GM18505 (cell line): ENCODE measurements around the gene CHMP4B.

Experiments
- ATAC-seq: cut with Tn5 transposase; IDR thresholded peaks from one replicate; pipeline ENCODE4 v1.9.1; 2021; ENCODE audit not compliant: unreplicated experiment
- POLR2A ChIP-seq: IDR thresholded peaks from 4 replicates; pipeline ENCODE4 v1.6.1; 2011; ENCODE audit warnings: borderline replicate concordance; ENCODE audit not compliant: insufficient read depth, insufficient read length; ENCODE audit errors: extremely low read depth

CHMP4B gene

DNA sequence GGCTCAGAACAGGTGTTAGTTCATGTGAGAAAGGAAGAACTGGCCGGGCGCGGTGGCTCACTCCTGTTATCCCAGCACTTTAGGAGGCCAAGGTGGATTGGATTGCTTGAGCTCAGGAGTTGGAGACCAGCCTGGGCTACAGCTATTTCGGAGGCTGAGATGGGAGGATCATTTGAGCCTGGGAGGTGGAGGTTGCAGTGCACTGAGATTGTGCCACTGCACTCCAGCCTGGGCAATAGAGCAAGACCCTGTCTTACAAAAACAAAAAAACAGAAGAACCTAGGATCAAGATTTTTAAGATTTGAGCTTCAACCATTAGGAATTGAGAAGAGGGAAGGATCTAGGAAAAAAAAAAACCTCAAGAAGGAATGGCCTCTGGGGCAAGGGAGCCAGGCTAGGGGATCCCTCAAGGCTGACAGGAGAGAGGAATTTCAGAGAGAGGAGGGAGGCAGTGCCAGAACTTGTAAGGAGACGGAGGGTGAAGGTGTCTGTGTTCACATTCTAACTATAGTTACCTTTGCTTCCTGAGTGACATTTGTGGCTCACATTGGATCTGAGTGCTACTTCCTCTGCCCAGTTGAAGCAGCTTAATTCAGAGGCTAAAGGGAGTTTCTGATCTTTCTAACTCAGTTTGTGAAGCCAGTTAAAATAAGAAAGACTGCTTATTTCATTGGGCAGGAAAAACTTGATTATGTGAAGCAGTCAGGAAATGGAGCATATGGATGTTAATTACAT, 26.1 kb downstream of the CHMP4B start:
- no peak for TF ChIP-seq POLR2A
- ATAC-seq = no peak

DNA sequence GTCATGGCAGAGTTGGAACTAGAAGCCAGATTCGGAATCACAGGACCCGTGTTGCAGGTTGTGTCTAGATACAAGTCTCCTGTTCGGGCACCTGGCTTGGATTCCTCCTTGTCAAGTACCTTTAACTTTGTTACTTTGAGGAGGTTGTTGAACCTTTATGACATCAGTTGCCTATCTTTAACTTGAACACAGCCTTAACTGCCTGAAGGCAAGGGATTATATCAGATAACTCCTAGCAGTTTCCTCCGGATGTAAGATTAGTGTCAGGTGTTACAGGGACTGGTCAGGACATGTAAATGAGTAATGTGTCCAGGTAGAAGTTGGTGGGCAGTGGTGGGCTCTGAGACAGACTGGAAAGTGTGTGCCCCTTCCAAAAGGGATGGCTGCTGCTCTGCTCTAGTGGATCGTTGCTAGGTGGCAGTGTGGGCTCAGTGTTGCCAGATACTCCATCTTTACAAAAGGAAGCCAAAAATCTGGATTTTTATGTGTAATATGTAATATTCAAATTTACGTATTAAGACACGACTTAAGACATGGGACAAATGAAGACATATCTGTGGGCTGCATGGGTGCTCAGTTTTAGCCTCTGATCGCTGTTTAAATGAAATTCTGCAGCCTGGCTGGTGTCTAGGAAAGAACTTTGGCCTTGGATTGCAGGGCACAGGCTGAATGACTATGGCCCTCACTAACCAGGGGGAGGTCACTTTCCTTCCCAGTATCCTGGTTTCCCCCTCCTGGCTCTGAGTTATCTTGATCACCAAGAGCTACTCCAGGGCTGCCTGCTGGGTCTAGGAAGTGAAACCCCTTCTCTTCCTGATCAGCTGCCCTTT, 27.1 kb downstream of the CHMP4B start:
- no peak for TF ChIP-seq POLR2A
- no peak for ATAC-seq

DNA sequence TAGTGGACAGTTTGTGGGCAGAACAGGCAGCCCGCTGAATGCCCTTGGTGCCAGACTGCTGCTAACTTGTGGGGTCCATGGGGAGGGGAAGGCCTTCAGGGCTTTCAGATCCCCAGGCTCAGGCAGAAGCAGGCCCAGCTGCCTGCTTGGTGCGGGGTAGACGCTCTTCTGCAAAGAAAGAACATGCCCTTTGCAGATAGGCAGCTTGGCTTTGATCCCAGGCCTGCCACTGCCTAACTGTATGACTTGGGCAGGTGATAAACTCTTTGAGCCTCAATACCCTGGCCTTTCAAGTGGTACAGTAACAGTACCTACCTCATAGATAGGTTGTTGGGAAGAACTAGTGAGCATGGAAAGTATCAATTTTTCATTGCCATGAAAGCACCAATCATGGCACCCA, 28.4 kb downstream of the CHMP4B start:
- no peak for TF ChIP-seq POLR2A
- ATAC-seq = no peak

DNA sequence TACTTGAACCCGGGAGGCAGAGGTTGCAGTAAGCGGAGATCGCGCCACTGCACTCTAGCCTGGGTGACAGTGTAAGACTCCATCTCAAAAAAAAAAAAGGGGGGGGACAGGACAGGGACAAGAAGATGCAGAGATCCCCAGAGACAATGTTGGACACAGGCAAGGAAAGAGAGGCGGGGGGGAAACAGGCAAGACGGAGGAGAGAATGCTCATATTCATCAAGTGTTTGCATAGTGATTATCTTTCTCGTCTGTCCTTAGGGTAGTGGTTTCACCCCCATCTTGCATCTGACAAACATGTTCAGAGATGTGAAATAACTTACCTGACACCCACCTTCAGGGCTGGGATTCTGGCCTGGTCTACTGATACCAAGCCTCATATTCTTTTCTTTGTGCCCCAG, 29.0 kb downstream of the CHMP4B start:
- TF ChIP-seq POLR2A = no peak
- ATAC-seq = no peak

DNA sequence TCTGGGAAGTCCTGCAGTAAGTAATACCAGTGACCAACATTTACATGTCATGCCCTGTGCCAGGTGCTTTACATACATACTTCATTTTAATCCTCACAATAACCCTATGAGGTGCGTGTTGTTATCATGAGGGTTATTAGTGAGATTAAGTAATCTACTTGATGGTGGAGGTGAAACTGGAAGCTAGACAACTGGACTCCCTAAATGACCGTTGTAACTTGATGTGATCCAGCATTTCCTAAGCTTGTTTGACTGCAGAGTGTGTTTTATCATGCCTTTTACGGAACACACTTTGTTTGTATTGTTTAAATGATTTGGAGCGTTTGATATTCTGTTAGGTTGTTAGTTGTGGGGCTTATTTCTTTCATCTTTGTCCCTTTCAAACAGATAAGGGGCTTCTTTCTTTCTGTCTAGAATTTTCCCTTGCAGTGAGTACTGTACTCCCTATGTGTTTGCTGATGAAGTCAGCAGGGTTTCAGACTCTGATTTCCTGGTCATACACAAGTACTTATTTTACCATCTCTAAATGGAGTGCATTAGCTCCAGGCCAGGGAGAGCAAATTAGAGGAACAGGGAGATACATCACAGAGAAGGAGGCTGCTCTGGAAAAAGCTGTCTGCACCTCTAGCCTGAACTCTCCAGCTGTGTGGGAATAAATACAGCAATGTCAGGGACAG, 29.7 kb downstream of the CHMP4B start:
- no peak for ATAC-seq
- no peak for TF ChIP-seq POLR2A

DNA sequence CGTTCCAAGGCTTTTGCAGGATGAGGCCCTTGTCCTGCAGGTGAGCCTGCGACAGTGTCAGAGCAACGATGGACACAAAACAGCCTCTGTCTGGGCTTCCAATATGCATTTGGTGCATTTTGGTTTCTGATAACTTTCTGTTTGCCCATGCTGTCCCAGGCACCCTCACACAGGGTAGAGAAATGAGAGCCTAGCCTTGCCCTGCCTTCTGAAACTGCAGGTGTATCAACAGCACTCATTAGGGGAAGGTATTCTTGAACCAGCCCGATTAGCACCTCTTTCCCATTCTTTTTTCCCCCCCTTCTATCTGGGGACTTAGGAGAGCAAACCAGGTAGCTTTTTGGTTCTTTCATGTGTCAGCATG, 30.3 kb downstream of the CHMP4B start:
- no peak for TF ChIP-seq POLR2A
- ATAC-seq = no peak

DNA sequence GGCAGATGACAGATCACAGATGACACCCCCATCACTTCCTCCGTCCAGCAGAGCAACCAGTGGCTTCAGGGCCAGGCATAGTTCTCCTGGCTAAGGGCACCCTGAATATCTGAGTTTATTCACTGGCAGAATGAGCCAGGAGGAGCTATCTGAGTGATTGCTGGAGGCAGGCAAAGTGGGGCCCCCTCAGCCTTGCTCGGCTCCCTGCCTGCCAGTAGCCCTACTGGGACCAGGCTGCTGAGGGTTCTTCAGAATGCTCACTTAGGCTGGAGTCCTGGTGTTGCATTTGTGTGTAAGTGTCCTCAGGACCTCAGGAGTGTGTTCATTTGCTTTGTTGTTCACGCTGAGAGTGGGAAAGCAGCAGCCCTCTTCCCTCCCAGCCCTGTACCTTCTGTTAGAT, 31.2 kb downstream of the CHMP4B start:
- no peak for TF ChIP-seq POLR2A
- ATAC-seq = no peak

DNA sequence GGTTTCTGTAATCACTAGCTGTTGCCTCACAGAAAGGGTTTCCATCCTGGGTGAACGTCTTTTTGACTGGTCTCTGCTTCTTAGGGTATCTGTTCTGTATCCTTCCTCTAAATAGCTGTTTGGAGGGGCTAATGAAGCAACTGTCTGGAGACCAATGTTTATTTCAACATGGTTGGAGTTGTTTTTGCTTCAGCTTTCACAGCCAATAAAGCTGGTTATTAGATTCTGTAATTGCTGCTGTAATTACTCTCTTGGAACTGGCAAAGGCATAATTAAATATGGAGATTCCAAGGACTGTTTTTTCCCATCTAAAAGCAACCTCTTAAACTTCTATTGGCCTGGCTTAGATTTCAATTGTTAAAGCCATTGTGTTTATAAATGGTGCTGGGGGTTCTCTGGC, 31.9 kb downstream of the CHMP4B start:
- no peak for ATAC-seq
- no peak for TF ChIP-seq POLR2A

DNA sequence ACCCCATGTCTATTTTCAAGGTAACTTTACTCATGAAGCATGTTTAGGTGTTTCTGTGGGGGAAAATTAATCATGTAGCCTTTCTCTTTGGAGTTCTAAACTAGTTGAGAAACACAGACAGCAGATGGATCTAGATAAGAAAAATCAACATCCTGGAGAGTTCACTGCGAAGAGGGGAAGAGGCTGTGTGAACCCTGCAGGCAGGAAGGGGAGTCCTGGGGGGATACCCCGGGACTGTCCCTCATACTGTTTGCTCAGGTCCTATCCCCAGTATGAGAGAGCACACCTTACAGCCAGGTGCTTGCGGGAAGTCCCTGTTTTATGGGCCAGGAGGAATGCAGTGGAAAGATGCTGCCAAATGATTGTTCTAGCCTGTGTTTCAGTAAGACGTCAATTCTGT, 32.7 kb downstream of the CHMP4B start:
- ATAC-seq = peak; percentile 54
- no peak for TF ChIP-seq POLR2A

DNA sequence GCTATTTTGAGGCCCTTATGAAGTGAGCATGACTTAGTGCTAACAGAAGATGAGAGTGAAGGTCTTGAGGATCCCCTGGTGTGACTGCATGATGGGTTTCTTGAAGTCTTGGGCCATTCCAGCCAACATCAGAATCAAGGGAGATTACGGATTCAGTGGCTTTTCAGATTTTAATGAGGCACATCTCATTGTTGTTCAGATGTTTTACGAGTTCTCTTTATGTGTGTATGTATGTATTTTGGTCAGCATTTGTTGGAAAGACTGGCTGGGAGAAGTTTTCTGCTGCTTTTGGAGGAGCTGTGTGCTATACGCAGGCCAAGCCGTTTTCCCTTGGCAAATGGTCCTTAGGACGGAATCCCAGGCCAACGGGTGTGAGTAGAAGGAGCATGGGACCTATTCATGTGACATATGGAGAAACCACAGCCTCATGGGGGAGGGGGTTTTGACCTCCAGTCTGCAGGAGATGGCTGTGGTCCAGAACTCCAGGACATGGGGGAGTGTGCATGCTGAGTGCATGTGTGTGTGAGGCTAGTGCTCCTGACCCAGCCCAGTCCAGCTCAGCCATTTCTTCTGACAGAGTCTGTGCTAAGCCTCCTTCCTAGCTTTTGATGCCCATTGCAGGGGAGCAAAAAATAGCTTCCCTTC, 35.3 kb downstream of the CHMP4B start:
- TF ChIP-seq POLR2A = no peak
- ATAC-seq = no peak

DNA sequence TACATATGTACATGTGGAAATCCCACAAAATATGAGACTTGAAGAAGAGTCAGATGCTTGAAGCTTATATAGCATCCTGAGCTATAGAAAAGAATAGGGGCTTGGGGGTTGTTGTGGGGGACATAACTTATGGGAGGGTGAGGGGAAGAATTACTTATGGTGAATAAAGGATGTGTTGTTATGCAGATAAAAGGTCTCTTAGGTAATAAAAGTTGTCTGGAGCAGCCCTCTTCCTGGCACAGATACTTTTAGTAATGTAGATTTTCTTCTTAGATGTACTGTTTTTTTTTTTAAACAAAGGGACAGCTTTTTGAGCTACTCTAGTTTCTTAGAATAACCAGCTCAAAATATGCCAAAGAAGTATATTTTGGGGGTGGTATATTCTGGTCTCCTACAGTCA, 35.9 kb downstream of the CHMP4B start:
- TF ChIP-seq POLR2A = no peak
- ATAC-seq = no peak

DNA sequence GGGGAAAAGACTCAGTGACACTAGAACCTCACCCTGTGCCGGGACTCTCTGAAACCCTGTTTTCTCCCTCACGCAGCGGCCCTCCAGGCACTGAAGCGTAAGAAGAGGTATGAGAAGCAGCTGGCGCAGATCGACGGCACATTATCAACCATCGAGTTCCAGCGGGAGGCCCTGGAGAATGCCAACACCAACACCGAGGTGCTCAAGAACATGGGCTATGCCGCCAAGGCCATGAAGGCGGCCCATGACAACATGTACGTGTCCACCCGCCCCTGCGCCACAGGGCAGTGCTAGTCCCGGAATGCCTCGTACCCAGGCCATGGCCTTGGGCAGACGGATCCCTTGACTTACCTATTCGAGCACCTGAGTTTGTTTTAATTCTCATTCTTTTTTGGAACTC, 37.2 kb downstream of the CHMP4B start:
- no peak for ATAC-seq
- no peak for TF ChIP-seq POLR2A

DNA sequence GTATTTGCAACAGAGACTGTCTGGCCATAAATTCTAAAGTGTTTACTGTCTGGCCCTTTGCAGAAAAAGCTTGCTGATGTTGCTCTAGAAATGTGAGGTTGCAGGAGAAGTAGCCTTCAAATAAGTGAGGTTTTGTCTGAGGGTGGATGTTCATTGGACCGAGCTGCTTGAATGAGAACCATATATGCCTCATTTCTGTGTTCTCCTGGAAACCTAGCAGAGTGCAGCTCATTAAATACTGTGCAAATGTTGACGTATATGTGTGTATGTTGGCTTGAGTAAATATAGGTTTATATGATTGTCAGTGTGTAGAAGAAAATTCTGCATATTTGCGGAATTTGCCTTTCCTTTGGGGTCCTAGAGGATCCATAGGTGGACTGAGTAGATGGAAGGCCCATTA, 39.0 kb downstream of the CHMP4B start:
- ATAC-seq = no peak
- TF ChIP-seq POLR2A = no peak
